GM19025 (cell line): Measurements from ENCODE around the gene CHD5.

Experiments used
- ATAC-seq: cut with Tn5 transposase; IDR thresholded peaks from one replicate; pipeline ENCODE4 v1.9.1; 2021; ENCODE audit warnings: mild to moderate bottlenecking, low read depth, moderate library complexity; ENCODE audit not compliant: unreplicated experiment

CHD5 gene

DNA sequence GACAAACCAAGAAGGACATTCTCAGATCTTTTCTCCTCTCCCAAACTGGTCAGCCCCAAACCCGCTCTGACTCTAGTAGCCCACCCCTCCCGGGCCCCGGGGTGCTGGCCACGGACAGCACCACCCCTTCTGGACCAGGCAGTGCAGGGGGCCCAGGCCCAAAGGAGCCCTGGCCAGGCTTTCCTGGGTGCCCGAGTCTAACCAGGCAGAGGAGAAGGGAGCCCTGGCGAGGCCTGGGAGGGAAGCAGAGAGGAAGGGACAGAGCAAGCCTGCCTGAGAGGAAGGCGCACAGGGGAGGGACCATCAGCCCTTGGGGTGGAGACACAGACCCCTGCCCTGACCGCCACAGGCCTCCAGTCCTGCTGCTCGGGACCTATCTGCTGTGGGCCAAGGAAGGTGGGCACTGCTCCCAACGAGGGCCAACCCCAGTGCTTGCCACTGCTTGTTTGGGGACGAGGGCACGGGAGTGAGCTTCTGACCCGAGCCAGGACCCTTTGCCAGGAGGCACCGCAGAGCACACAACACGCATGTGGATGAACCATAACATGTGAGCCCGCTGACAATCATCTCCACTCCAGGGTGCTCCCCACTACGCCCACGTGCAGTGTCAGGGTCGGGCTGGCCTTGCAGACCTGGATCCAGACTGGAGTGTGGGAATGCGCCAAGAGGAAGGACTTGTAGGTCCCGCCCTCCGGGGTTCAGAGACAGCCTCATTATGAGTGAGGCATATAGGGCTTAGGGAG lies 76.8 kb downstream of the CHD5 start:
- ATAC-seq, result no peak

- no peak for ATAC-seq
These were observed 77.6 kb downstream of the CHD5 start for GRCh38 chr1:6102532-6102845.

- no peak for ATAC-seq
These were observed 78.1 kb downstream of the CHD5 start for GRCh38 chr1:6101826-6102531.

DNA sequence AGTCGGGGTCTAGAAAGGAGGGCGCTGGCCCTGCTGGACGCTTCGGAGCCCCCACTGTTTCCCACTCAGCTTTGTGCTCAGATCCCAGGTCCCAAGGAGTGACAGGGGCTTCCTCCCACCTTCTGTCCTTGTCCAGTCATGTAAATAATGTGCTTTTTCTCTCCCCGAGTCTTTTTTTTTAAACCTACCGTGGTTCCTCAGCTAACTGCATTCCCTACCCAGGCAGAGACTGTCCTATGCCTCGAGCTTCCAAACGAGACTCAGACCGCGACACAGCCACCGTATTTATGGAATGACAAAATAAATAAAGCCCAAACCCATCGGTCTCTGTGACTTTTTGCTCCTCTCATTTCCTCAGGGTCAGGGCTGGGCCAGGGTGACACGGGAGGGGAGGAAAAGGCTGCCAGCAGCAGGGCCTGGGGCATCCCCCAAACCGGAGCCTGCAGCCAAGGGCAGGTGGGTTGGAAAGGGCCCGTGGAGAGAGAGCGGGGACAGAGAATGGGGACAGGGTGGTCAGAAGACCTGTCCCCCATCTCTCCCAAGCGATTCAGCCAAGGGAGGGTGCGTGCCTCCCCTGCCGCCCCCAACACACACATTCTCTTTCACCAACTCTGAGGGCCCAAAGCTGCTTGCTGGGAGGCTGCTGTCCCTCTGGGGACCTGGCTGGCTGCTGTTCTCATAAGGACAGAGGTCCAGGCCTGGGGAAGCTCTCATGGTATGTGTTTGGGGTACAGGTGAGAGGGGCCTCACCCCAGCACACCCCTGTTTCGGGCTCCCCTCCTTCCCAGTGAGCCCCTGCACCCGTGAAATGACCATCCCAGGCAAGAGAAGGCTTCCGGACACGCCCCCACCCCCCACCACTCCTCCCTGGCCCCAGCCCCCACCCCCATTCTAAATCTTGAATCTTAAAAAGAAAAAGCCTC lies 79.0 kb downstream of the CHD5 start:
- ATAC-seq, result no peak

DNA sequence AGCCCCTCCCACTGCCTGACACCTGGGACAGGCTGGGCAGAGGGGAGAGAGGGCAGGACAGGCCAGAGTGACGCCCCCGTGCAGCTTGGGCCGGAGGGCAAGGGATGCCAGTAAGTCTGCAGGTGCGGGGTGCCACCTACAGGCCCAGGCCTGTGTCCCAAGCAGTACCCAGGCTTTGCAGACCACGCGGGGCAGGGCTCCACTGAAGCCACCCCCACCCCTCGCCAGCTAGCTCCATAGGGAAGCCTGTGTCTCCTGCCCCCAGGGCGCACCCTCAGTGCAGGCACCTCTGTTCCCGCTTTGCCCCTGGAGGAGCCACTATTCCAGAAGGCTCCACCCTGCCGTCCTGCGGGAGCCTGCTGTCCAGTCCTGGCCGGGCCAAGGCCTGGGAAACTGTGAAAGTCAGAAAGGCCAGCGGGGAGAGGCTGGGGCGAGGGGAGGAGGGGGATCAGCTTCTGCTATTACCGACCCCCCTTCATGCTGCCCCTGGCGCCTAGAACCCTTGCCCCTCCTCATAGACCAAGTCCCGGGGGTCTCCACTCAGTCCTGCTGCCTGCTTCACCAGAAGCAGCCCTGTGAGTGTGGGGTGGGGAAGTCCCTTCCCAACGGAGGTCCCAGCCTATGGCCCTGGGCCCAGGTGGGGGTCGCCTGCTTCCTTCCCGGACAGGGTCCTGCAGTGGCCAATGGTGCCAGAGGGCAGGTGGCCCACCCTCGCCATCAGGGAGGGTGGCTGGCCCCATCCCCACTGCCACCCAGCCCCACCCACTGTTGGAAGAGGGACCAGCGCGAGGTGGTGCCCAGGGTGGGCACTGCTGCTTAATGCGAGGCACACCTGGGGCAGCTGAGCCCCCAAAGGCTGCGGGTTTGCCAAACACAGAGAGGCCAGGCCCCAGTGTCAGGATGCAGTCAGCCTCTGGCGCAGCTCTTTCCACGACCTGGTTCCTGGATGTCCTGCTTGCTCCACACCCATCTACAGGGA lies 80.0 kb downstream of the CHD5 start:
- ATAC-seq, result no peak

DNA sequence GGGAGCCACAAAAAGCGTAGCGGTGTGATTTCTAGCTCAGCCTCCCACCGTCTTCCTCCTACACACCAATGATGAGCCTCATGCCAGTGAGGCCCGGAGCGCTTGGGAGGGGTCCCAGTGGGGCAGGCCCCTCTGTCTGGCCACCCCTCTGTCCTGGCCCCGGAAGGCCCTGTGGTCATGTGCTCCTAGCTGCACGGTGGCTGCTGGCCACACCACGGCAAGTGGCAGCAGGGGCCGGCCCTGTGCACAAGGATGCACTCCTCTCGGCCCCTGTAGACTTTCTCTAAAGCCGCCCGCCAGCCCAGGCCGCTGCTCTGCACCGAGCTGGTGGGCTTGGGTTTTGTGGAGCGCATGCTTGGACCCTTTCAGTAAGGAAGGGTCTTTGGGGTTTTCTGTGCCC lies 80.8 kb downstream of the CHD5 start:
- no peak for ATAC-seq

GRCh38 chr1:6098303-6099215 lies 81.6 kb downstream of the CHD5 start:
- ATAC-seq, result no peak

DNA sequence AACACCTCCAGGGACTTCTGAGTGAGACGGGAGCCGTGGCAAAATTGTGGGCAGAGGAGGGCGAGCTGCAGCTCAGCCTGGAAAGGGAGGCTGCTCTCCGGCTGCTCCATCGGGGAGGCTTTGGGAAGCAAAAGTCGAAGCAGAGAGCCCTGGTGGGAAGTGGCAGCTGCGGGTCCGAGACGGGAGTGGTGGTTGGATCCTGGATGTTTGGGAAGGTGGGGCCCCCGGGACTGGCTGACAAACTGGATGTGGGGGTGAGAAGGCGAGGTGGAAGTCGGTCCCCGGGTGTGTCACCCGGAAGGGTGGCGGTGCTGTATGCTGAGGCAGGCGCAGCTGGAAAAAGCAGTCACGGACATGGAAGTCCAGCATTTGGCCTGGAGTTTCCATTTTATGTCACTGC lies 82.3 kb downstream of the CHD5 start:
- no peak for ATAC-seq

GRCh38 chr1:6097117-6097595 lies 83.0 kb downstream of the CHD5 start:
- ATAC-seq, result no peak

GRCh38 chr1:6096243-6097116 lies 83.6 kb downstream of the CHD5 start:
- no peak for ATAC-seq

DNA sequence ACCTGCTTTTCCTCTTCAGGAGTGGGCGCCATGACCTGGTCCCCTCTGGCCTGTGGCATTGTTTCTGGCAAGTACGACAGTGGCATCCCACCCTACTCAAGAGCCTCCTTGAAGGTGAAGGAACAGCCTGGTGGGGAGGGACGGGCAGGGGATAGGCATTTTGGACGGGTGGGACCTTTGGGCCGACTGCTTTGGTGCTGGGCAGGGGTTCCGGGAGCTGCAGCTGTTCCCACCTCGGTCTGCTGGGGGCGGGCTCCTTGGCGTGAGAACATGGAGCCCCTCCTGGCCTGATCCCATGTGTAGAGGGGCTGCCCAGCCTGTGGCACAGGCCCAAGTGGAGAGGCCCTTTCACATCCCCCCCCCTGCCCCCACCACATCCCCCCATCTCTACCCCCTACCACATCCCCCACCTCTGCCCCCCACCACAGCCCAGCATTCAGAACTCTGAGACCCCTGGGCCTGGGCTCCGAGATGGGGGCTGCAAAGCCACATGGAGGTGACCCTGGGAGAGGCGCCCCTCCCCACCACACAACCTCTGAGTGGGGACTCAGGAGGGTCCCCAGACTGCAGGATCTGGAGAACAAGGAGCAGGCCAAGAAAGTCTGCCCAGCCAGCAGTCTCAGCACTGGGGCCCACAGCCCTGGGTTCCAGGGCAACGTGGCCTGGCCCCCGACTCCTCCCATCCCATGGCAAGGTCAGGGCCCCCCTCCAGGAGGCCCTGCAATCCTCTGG lies 84.4 kb downstream of the CHD5 start:
- ATAC-seq, result no peak

GRCh38 chr1:6094801-6095505 lies 85.2 kb downstream of the CHD5 start:
- ATAC-seq, result no peak

DNA sequence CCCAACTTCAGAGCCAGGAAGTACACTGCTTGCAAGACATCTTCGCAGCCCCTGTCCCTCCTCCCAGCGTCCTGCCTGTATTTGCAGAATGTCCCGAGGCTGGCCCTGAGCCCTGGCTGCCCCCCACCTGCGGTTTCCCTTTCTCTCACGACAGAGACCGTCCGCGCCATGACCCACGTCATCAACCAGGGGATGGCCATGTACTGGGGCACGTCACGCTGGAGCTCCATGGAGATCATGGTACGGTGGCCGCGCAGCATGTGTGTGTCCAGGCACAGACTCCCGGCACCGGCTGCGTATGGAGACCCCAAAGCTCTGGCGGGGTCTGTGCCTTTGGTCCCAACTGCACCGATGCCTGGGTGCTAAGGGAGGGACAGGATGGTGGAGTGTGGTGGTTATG lies 85.9 kb downstream of the CHD5 start:
- ATAC-seq, result no peak

DNA sequence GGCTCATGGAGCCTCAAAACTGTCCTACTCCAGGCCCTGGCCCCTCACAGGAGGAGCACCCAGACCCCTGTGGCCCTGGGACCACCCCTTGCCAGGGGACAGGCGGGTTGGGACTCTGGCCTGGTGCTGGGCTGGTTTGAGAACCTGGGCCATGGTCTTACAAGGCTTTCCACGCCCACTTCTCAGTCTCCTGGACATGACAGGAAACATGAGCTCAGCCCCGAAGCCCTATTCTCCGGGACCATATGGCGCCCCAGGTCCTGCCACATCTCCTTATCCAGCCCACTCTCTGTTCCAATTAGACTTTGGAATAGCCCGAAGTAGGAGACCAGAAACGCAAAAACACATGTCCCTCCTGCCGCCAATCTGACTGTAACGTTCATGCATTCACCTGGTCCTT lies 86.5 kb downstream of the CHD5 start:
- ATAC-seq, result no peak

DNA sequence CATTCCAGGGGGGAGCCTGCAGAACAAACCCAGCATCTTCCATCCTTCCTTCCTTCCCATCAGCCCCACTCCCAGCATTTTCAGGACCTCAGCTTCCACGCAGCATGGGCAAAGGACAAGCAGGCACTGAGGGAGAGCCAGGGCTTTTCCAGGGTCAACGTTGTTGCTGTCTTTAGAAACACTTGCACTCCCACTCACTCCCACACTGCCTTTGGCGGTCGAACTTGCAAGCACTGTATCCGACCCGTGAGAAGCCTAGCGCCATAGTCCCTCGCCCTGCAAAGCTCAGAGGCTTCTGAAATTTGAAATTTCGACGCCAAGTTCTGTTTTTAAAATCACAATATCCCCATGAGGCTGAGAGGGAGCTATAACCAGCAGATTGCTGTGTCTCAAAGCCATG lies 87.0 kb downstream of the CHD5 start:
- ATAC-seq, result no peak

- ATAC-seq, result no peak
These were observed 87.9 kb downstream of the CHD5 start for GRCh38 chr1:6092211-6092610.

- no peak for ATAC-seq
These were observed 88.4 kb downstream of the CHD5 start for GRCh38 chr1:6091823-6092109.
